HG03196 (cell line): Measurements from ENCODE around the gene ZC4H2.
"Not testable (repeated sequence)": the region's sequence is repeated elsewhere in the genome, so short reads cannot be mapped to it uniquely, and the experiment has no call there.

Source experiments
- ATAC-seq: cut with Tn5 transposase; IDR thresholded peaks from one replicate; pipeline ENCODE4 v1.9.1; 2021; ENCODE audit not compliant: unreplicated experiment

ZC4H2 gene

GRCh38 chrX:64975989-64976672 lies at the start of gene ZC4H2:
ZC4H2 (minus strand) TSS chrX:64976450; CDS start chrX:64976377, 73 bp downstream.
- peak; percentile 100 for ATAC-seq

GRCh38 chrX:65017451-65017850 lies 41.2 kb upstream of the ZC4H2 start:
- ATAC-seq: no peak

GRCh38 chrX:65014230-65014629 lies 38.0 kb upstream of the ZC4H2 start:
- no peak for ATAC-seq

GRCh38 chrX:65009459-65009858 lies 33.2 kb upstream of the ZC4H2 start:
- ATAC-seq: no peak

GRCh38 chrX:65002208-65002607 lies 26.0 kb upstream of the ZC4H2 start:
- ATAC-seq: not testable (repeated sequence)

GRCh38 chrX:64996805-64997204 lies 20.6 kb upstream of the ZC4H2 start:
- ATAC-seq: no peak

- no peak for ATAC-seq
Observed at GRCh38 chrX:64994131-64994798, 18.0 kb upstream of the ZC4H2 start.

- no peak for ATAC-seq
Observed at GRCh38 chrX:64977830-64978229, 1.6 kb upstream of the ZC4H2 start.

- ATAC-seq: no peak
Observed at GRCh38 chrX:64977051-64977450, 801 bp upstream of the ZC4H2 start.

- peak; percentile 19 for ATAC-seq
Observed at GRCh38 chrX:64976673-64977040, 407 bp upstream of the ZC4H2 start.

GRCh38 chrX:64975491-64975890 lies 759 bp downstream of the ZC4H2 start:
- no peak for ATAC-seq

- ATAC-seq: no peak
Observed at GRCh38 chrX:64925480-64925879, 50.8 kb downstream of the ZC4H2 start.

GRCh38 chrX:64908121-64908520 lies 68.1 kb downstream of the ZC4H2 start:
- no peak for ATAC-seq

GRCh38 chrX:64894454-64895038 lies 81.7 kb downstream of the ZC4H2 start:
- no peak for ATAC-seq

- no peak for ATAC-seq
Observed at GRCh38 chrX:64885850-64886249, 90.4 kb downstream of the ZC4H2 start.

- ATAC-seq: not testable (repeated sequence)
Observed at GRCh38 chrX:64878709-64879108, 97.5 kb downstream of the ZC4H2 start.

- ATAC-seq: no peak
Observed at GRCh38 chrX:64867217-64867616, 109.0 kb downstream of the ZC4H2 start.
